Measurements from ENCODE around the gene PCARE.

Gene PCARE

DNA sequence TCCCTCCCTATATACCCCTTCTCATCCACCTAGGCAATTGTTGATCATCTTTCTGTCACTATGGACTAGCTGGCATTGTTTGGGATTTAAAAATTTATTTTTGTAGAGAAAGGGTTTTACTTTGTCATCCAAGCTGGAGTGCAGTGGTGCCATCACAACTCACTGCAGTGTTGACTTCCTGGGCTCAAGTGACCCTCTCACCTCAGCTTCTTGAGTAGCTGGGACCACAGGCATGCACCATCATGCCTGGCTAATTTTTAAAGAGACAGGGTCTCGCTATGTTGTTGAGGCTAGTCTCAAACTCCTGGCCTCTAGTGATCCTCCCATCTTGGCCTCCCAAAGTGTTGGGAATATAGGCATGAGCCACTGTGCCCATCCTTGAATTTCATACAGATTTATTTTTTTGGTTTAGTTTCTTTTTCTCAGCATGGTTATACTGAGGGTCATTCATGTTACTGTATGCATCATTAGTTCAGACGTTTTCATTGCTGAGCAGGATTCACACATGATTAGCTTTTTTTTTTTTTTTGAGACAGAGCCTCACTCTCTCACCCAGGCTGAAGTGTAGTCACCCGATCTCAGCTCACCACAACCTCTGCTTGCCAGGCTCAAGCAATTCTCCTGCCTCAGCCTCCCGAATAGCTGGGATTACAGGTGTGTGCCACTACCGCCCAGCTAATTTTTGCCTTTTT, 8.6 kb upstream of the PCARE start:
- ChIA-PET POLR2A (no interaction called here), CTCF (interaction anchor here (0.9 to 1.9 kb wide), 4 partner anchors 8 to 23 kb away, joined by 3 to 5 read pairs (median 4); no protein-coding TSS in a partner anchor)
- no peak for TF ChIP-seq CTCF (IDR thresholded peaks at IDR 0.05; ENCODE audit: control extremely low read depth, extremely low read depth, low read depth, missing control alignments)
- no peak for DNase-seq (ENCODE audit: extremely low spot score)

DNA sequence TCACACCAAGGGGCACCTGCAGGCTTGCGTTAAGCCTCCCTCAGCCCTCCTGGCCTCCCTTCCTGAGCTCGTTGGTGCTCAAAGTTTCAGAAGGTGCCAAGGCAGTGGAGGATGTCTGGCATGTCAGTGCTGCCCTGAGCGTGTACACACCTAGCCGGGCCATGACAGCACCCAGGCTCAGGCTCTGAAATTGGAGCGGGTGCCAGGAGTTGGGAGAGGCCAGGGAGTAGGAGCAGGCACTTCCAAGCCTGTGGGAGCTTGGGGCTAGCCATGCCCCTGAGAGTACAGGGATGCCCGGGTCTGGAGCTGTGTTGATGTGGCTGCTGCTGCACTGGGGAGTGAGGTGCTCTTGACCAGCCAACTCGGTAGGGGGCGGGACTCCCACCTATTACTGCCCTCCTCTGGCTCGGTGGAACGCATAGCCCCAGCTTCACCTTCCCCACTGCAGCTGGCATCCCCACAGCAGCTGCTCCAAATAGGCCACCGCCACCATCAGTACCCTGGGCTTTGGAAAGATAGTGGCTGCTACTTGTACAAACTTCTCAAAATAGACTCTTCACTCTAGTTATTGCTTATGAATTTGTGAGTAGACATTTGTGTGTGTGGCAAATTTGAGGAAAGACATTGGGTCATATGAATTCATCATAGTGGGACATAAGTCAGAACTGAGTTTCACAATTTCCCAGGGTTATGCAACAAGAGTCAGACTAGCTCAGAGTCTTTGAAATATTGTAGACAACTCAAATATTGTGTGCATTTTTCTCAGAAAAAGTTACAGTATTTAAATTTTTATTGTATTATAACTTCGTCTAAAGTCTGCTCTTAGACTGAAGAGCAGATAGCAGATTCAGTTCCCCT, 6.8 kb upstream of the PCARE start:
- no peak for DNase-seq (ENCODE audit: extremely low spot score)
- POLR2A ChIA-PET = no interaction called here
- no peak for TF ChIP-seq CTCF (IDR thresholded peaks at IDR 0.05; ENCODE audit: control extremely low read depth, extremely low read depth, low read depth, missing control alignments)
- CTCF ChIA-PET = interaction anchor here (2.3 kb wide), 1 partner anchor 18 kb away, joined by 8 read pairs; no protein-coding TSS in a partner anchor

DNA sequence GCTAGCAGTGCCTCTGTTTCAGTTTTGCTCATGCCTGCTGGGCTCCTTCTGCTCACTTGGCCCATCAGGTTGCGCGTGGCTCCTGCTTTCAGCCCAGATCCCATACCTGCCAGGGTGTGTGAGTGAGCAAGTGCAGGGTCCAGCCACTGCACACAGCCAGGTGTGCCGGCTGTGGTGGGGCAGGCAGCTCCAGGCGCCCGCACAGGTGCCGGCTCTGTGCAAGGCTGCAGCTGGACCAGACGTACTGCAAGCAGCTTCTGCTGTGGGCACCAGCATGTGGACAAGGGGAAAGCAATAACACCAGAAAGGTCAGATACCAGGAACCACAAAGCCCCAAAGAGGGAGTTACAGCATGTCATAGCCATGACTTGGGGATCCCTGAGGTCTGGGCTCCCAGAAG, 5.6 kb upstream of the PCARE start:
- TF ChIP-seq CTCF (IDR thresholded peaks at IDR 0.05; ENCODE audit: control extremely low read depth, extremely low read depth, low read depth, missing control alignments) = no peak
- DNase-seq (ENCODE audit: extremely low spot score) = no peak
- ChIA-PET POLR2A (no interaction called here), CTCF (interaction anchor here (1.2 to 2.3 kb wide), 2 partner anchors 10 to 17 kb away, joined by 3 to 8 read pairs; no protein-coding TSS in a partner anchor)

DNA sequence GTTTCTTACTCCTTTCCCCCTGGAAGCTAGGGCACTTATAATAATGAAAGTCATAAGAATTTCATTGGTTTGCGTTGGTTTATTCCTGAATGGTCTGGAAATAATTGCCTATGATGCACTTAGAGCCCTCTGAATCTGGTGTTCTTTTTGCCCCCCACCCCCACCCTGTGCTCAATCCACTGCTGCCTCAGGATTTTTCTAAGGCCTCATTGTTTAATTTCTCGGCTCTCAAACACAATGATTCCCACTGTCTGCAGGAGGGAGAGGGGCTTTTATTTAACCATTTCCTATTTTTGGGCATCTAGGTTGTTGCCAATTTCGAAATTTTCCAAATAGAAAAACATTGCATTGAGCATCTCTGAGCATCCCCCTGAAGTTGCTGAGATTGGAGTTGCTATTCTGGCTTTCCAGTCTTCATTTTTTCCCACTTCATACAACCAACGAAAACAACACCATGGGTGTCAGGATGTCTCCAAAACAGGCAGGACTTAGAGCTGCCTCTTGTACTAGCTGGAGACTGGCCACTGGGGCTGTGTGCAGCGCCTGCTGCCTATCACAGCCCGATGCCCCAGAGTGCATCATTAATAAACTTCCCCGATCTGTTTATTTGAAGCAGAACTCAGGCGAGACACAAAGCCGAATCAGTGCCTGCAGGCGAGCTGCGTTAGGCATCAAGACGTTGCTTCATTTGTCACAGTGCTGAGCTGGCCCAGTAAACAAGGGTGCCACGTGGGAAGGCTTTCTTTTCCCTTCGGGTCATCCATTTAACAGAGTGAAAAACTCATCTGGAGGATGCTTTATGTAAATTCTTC, 1.8 kb upstream of the PCARE start:
- ChIA-PET CTCF (interaction anchor here (1.1 kb wide), 1 partner anchor 15 kb away, joined by 3 read pairs; no protein-coding TSS in a partner anchor), POLR2A (no interaction called here)
- no peak for TF ChIP-seq CTCF (IDR thresholded peaks at IDR 0.05; ENCODE audit: control extremely low read depth, extremely low read depth, low read depth, missing control alignments)
- DNase-seq (ENCODE audit: extremely low spot score) = no peak

DNA sequence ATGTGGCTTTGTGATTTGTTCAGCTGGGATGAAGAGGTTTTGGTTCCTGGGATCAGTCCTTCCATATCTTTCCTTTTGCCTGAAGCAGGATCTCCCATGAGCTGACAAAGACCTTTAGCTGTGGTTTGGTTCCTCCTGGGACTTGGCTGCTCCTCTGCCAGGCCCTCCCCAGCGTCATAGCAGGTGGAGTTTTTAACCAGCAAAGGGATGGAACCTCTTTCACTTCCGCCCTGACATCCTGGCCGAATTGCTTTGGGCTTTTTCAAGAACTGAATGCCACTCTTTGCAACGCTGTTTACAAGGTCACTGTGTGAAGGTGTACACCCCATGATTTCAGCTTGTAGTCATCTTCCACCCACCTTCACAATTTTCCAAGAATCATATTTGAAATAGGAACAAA, 390 bp downstream of the PCARE start:
- POLR2A ChIA-PET = no interaction called here
- CTCF ChIA-PET = interaction anchor here (1.3 kb wide), 2 partner anchors 16 to 43 kb away, joined by 4 to 5 read pairs; no protein-coding TSS in a partner anchor
- no peak for DNase-seq (ENCODE audit: extremely low spot score)
- TF ChIP-seq CTCF (IDR thresholded peaks at IDR 0.05; ENCODE audit: control extremely low read depth, extremely low read depth, low read depth, missing control alignments) = no peak

All from GM10248 (cell line).